HepG2 (cell line): ENCODE measurements around the gene TAS1R3. TPM values are rescaled to one million over a fixed set of nuclear protein-coding genes. Genes with fewer than 3 reads are reported as not detected.

Experiments
- ARHGAP35 ChIP-seq: sonication (generic); formaldehyde crosslinking; IDR thresholded peaks from 2 replicates; pipeline ENCODE4 v1.9.0; 2022; ENCODE audit warnings: mild to moderate bottlenecking, inconsistent platforms, moderate library complexity, missing genetic modification reagents, borderline replicate concordance
- E2F5 ChIP-seq: sonication (generic); formaldehyde crosslinking; conservative IDR thresholded peaks from 2 replicates; pipeline ENCODE4 v1.4.0; 2020; ENCODE audit warnings: missing genetic modification reagents
- IKZF1 ChIP-seq: fragments of 450-650 bp; IDR thresholded peaks from 2 replicates; pipeline ENCODE4 v1.7.1; 2016
- MAFG ChIP-seq: sonication (generic); formaldehyde crosslinking; IDR thresholded peaks from 2 replicates; pipeline ENCODE4 v1.5.1; 2020; ENCODE audit warnings: mild to moderate bottlenecking, missing genetic modification reagents
- MXI1 ChIP-seq: IDR thresholded peaks from 3 replicates; pipeline ENCODE4 v1.6.1; 2012; ENCODE audit warnings: low read depth, low read length, inconsistent platforms, borderline replicate concordance
- POGZ ChIP-seq: sonication (generic); formaldehyde crosslinking; IDR thresholded peaks from 2 replicates; pipeline ENCODE4 v1.4.0; 2020; ENCODE audit warnings: mild to moderate bottlenecking, missing genetic modification reagents
- RAD21 ChIP-seq: fragments of 450-650 bp; formaldehyde crosslinking; IDR thresholded peaks from 2 replicates; pipeline ENCODE4 v1.5.0; 2020; ENCODE audit warnings: mild to moderate bottlenecking
- RXRB ChIP-seq: IDR thresholded peaks from 2 replicates; pipeline ENCODE4 v1.6.1; 2016; ENCODE audit warnings: borderline replicate concordance, missing genetic modification reagents, missing compliant biosample characterization
- SSRP1 ChIP-seq: IDR thresholded peaks from 2 replicates; pipeline ENCODE4 v1.6.1; 2016; ENCODE audit warnings: control low read depth
- XBP1 ChIP-seq: sonication (generic); formaldehyde crosslinking; IDR thresholded peaks from 2 replicates; pipeline ENCODE4 v1.5.0; 2020; ENCODE audit warnings: missing genetic modification reagents
- ZBTB14 ChIP-seq: sonication (generic); formaldehyde crosslinking; IDR thresholded peaks from 2 replicates; pipeline ENCODE4 v1.4.0; 2020; ENCODE audit warnings: missing genetic modification reagents
- ZC3H4 ChIP-seq: sonication (generic); formaldehyde crosslinking; IDR thresholded peaks from 2 replicates; pipeline ENCODE4 v1.4.0; 2020; ENCODE audit warnings: missing genetic modification reagents, borderline replicate concordance
- ZNF17 ChIP-seq: sonication (generic); formaldehyde crosslinking; IDR thresholded peaks from 2 replicates; pipeline ENCODE4 v1.5.0; 2020; ENCODE audit warnings: mild to moderate bottlenecking, missing genetic modification reagents
- ZNF430 ChIP-seq: sonication (generic); formaldehyde crosslinking; IDR thresholded peaks from 2 replicates; pipeline ENCODE4 v1.9.0; 2021; ENCODE audit warnings: mild to moderate bottlenecking, missing genetic modification reagents
- ZNF710 ChIP-seq: sonication (generic); formaldehyde crosslinking; IDR thresholded peaks from 2 replicates; pipeline ENCODE4 v1.5.0; 2020; ENCODE audit warnings: mild to moderate bottlenecking, missing genetic modification reagents, borderline replicate concordance
- ZNF83 ChIP-seq: sonication (generic); formaldehyde crosslinking; IDR thresholded peaks from 2 replicates; pipeline ENCODE4 v1.4.0; 2020; ENCODE audit warnings: missing genetic modification reagents, mild to moderate bottlenecking, borderline replicate concordance
- polyA plus RNA-seq, 8 experiments: library from polyadenylated mRNA; depleted of rRNA in 3 of 8; stranded (reverse) in 7 of 8; unstranded in 1 of 8; fragments of >200 nt; fragmentation: Illumina TruSeq in 4 of 8; extraction: Trizol in 4 of 8; gene quantifications; 2 replicates each; pipeline versions ENCODE4 v1.2.1 to v1.2.3, GENCODE V29; 2011 to 2016; ENCODE audit warnings: low read depth in 4 of 8, missing spikeins in 1 of 8, mixed read lengths in 1 of 8; ENCODE audit not compliant: insufficient read depth in 1 of 8
- total RNA-seq, 5 experiments: library from RNA; depleted of rRNA; stranded (reverse); fragments of >200 nt; fragmentation: Illumina TruSeq; extraction: Trizol; gene quantifications; 2 replicates each; pipeline ENCODE4 v1.2.3, GENCODE V29; 2016; ENCODE audit warnings: low read depth in 1 of 5
- TF ChIP-seq, protein P1 (sequence below): sonication (generic); formaldehyde crosslinking; IDR thresholded peaks from 2 replicates; pipeline ENCODE4 v1.5.0; 2020; ENCODE audit warnings: mild to moderate bottlenecking, low read depth, missing genetic modification reagents, borderline replicate concordance
- TF ChIP-seq, protein P2 (sequence below): sonication (generic); formaldehyde crosslinking; IDR thresholded peaks from 2 replicates; pipeline ENCODE4 v1.5.0; 2020; ENCODE audit warnings: missing genetic modification reagents
- TF ChIP-seq, protein P3 (sequence below): sonication (generic); formaldehyde crosslinking; IDR thresholded peaks from 2 replicates; pipeline ENCODE4 v1.4.0; 2020; ENCODE audit warnings: missing genetic modification reagents, borderline replicate concordance
- TF ChIP-seq, protein P4 (sequence below): sonication (generic); formaldehyde crosslinking; conservative IDR thresholded peaks from 2 replicates; pipeline ENCODE4 v1.8.0; 2022; ENCODE audit warnings: mild to moderate bottlenecking, moderate library complexity, missing genetic modification reagents

The TAS1R3 gene
- total and polyA plus RNA-seq, 2 of the 13 experiments (the other 11 are each of a cell fraction or from before 2014, with no cell fraction given): 0.13 to 0.15 TPM

DNA sequence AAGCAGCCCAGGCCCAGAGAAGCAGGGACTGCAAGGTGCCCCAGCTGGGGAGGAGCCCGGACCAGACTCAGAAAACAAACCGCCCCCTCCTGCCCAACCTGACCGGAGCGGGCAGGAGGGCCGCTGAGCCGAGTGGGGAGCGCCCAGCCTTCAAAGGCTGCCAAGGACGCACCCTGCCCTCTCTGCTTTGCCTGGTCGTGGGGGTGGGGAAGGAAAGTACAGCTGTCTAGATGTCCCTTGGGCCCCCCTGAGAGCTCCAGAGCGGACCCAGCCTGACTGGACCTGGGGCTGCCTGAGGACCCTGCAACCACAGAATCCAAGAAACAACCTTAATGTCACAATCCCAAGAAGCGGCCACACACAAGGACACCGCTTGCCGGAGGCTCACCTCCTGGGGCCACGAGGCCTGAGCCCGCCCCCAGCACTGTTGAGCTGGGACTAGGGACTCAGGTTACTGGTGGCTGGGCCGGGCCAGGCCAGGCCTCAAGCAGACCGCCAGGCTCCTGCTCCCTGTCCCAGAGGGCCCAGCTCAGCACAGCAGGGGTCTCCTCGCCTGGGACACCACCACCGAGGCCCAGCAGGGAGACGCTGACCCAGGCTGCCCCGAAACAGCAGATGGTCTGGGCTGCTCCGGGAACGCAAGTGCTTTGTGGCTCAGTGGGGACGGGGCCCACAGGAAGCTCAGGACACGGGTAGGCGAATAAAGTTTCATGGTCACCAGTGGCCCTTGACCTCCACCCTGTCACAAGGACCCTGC lies 16.8 kb downstream of the TAS1R3 start (continued):
- TF ChIP-seq ZNF710 (CRISPR knock-in tag) (no peak), XBP1 (CRISPR knock-in tag) (no peak), ZNF83 (no peak), RAD21 (no peak; the same call in 1 of the 2 replicates), SSRP1 (CRISPR knock-in tag) (no peak), RXRB (CRISPR knock-in tag) (peak; percentile 31), MXI1 (0 out of 3 replicates have a peak, but pooled peaks have one; percentile 24), MAFG (CRISPR knock-in tag) (no peak), ZNF17 (CRISPR knock-in tag) (no peak), ARHGAP35 (CRISPR knock-in tag) (no peak), E2F5 (no peak), POGZ (CRISPR knock-in tag) (0 out of 2 replicates have a peak, but pooled peaks have one; percentile 19), ZNF430 (CRISPR knock-in tag) (no peak), IKZF1 (no peak), ZBTB14 (CRISPR knock-in tag) (no peak), ZC3H4 (CRISPR knock-in tag) (no peak; the same call in 1 of the 2 replicates)
- TF ChIP-seq, protein P1, sequence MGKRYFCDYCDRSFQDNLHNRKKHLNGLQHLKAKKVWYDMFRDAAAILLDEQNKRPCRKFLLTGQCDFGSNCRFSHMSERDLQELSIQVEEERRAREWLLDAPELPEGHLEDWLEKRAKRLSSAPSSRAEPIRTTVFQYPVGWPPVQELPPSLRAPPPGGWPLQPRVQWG (CRISPR knock-in tag): no peak
- TF ChIP-seq, protein P2, sequence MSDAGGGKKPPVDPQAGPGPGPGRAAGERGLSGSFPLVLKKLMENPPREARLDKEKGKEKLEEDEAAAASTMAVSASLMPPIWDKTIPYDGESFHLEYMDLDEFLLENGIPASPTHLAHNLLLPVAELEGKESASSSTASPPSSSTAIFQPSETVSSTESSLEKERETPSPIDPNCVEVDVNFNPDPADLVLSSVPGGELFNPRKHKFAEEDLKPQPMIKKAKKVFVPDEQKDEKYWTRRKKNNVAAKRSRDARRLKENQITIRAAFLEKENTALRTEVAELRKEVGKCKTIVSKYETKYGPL (CRISPR knock-in tag): no peak
- TF ChIP-seq, protein P3, sequence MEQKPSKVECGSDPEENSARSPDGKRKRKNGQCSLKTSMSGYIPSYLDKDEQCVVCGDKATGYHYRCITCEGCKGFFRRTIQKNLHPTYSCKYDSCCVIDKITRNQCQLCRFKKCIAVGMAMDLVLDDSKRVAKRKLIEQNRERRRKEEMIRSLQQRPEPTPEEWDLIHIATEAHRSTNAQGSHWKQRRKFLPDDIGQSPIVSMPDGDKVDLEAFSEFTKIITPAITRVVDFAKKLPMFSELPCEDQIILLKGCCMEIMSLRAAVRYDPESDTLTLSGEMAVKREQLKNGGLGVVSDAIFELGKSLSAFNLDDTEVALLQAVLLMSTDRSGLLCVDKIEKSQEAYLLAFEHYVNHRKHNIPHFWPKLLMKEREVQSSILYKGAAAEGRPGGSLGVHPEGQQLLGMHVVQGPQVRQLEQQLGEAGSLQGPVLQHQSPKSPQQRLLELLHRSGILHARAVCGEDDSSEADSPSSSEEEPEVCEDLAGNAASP (CRISPR knock-in tag): no peak; the same call in 1 of the 2 replicates
- TF ChIP-seq, protein P4, sequence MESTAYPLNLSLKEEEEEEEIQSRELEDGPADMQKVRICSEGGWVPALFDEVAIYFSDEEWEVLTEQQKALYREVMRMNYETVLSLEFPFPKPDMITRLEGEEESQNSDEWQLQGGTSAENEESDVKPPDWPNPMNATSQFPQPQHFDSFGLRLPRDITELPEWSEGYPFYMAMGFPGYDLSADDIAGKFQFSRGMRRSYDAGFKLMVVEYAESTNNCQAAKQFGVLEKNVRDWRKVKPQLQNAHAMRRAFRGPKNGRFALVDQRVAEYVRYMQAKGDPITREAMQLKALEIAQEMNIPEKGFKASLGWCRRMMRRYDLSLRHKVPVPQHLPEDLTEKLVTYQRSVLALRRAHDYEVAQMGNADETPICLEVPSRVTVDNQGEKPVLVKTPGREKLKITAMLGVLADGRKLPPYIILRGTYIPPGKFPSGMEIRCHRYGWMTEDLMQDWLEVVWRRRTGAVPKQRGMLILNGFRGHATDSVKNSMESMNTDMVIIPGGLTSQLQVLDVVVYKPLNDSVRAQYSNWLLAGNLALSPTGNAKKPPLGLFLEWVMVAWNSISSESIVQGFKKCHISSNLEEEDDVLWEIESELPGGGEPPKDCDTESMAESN (CRISPR knock-in tag): 0 out of 2 replicates have a peak, but pooled peaks have one; percentile 12
